Omental fat pad (tissue), 4 donors: ENCODE measurements around the gene CD81. TPM values are rescaled to one million over a fixed set of nuclear protein-coding genes. Genes with fewer than 3 reads are reported as not detected.

Source experiments
- ATAC-seq: fragments of 150-250 bp; one replicate; pipeline ENCODE4 v1.9.1; 2016; ENCODE audit warnings: mild to moderate bottlenecking, moderate library complexity; ENCODE audit not compliant: low FRiP score
- DNase-seq: peaks from one replicate; pipeline ENCODE4 v3.0.0-alpha.2; 2019; ENCODE audit warnings: low spot score
- total RNA-seq, 4 donors: library from RNA; depleted of rRNA; stranded (reverse); fragments of >200 nt; gene quantifications; one replicate each; pipeline ENCODE4 v1.1.0, GENCODE V29; 2016
- TF ChIP-seq, protein P1 (sequence below), 3 donors: fragments of 450-650 bp; IDR thresholded peaks; one replicate each; pipeline ENCODE4 v1.5.1; 2016 to 2017; ENCODE audit warnings: antibody characterized with exemption in 3 of 3, mild to moderate bottlenecking in 3 of 3, moderate library complexity in 2 of 3

CD81 gene
- total RNA-seq, 4 donors from 2014 or later = 540 to 765 (median 577) TPM

DNA sequence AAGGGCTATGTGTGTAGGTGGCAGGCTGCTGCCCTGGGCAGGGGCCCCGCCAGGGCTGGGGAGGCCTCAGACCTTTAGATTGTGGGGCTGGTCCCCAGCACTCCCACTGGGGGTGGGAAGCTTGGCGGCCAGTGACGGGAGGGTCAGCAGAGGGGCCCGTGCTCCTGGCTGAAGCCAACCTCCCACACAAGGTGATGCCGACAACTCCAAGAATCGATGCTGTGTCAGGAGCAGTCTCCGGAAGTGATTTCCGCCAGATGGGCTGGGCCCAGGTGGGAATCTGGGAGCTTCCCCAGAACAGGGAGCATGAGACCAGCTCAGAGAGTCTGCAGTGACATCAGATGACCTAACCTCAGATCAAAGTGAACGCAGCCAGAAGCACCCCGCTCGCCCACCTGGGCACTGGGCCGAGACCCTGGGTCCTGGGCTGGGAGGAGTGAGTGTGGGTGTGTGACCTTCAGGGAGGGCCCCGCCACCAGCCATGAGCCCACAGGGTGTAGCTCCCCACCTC, 59.5 kb downstream of the CD81 start:
- ATAC-seq = no peak
- no peak for DNase-seq
- TF ChIP-seq, protein P1, sequence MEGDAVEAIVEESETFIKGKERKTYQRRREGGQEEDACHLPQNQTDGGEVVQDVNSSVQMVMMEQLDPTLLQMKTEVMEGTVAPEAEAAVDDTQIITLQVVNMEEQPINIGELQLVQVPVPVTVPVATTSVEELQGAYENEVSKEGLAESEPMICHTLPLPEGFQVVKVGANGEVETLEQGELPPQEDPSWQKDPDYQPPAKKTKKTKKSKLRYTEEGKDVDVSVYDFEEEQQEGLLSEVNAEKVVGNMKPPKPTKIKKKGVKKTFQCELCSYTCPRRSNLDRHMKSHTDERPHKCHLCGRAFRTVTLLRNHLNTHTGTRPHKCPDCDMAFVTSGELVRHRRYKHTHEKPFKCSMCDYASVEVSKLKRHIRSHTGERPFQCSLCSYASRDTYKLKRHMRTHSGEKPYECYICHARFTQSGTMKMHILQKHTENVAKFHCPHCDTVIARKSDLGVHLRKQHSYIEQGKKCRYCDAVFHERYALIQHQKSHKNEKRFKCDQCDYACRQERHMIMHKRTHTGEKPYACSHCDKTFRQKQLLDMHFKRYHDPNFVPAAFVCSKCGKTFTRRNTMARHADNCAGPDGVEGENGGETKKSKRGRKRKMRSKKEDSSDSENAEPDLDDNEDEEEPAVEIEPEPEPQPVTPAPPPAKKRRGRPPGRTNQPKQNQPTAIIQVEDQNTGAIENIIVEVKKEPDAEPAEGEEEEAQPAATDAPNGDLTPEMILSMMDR (IDR thresholded peaks at IDR 0.05) = no peak

DNA sequence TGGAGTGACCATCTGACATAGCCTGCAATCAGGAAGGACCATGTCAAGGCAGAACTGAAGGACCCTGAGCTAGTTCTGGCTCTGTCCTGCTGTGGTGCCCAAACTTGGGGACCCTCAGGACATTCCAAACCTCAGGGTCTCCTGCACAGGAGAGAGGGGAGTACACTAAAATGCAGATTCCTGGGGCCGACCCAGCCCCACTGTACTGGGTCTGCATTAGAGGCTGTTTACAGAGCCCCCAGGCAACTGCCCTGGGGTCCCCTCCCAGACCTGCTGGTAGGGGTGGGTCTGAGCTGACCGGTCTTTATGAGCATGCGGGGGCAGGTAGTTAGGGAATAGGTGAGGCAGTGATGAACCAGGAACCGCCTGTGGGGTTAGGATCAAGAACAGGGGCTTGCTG, 60.4 kb downstream of the CD81 start:
- ATAC-seq (no peak), DNase-seq (no peak)
- TF ChIP-seq, protein P1 (IDR thresholded peaks at IDR 0.05) = no peak

- no peak for ATAC-seq
- DNase-seq = no peak
- TF ChIP-seq, protein P1 (IDR thresholded peaks at IDR 0.05) = no peak
These were observed 62.7 kb downstream of the CD81 start for GRCh38 chr11:2439820-2440219.

DNA sequence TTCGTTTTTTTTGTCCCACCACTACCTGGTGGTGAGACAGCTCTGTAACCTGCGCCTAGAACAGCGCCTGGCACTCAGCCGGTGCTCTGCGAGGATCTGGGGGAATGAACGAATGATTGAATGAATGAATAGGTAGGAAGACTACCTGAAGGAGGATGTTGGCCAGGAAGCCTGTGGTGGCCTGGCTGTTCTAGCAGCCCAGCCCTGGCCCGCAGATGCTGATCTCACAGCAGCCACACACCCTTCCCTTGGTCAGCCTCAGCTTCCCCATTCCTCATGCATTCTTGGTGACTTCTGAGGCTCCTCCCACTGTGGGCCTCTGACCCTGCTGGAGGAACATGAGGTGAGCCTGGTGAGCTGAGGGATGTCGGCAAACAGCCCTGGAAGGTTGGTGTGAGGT, 63.5 kb downstream of the CD81 start:
- DNase-seq (no peak), ATAC-seq (no peak)
- TF ChIP-seq, protein P1 (IDR thresholded peaks at IDR 0.05) = no peak

- ATAC-seq (no peak), DNase-seq (no peak)
- TF ChIP-seq, protein P1 (IDR thresholded peaks at IDR 0.05) = no peak
These were observed 64.1 kb downstream of the CD81 start for GRCh38 chr11:2441171-2441570.

DNA sequence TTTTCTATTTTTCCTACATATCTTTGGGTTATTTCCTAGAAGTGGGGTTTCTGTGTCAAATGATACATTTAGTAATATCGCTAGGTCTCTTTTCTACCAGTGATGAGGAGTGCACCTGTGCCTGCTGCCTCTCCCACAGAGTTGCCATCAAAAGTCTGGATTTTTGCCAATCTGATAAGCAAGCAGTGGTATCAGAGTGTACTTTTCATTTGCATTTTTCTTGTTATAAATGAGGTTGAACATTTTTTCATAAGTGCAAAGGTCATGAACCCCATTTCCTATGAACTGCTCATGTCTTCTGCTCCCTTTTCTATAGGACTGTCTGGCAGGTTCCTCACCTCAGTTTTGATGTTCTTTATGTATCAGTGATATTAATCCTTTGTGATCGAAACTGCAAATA, 65.5 kb downstream of the CD81 start:
- no peak for DNase-seq
- ATAC-seq = no peak
- TF ChIP-seq, protein P1 (IDR thresholded peaks at IDR 0.05) = no peak

- DNase-seq (no peak), ATAC-seq (no peak)
- TF ChIP-seq, protein P1 (IDR thresholded peaks at IDR 0.05) = no peak
These were observed 66.3 kb downstream of the CD81 start for GRCh38 chr11:2443406-2443805.
